Lower leg skin (tissue), 3 donors: ENCODE measurements around the gene ARHGAP8.

Experiments used
- POLR2A ChIP-seq, 2 donors: fragments of 450-650 bp; IDR thresholded peaks; one replicate each; pipeline ENCODE4 v1.6.1; 2016 to 2017; ENCODE audit warnings: antibody characterized with exemption in 2 of 2, mild to moderate bottlenecking in 1 of 2, moderate library complexity in 1 of 2
- TF ChIP-seq, protein P1 (sequence below), 3 donors: fragments of 450-650 bp; IDR thresholded peaks; one replicate each; pipeline ENCODE4 v1.5.1; 2016; ENCODE audit warnings: antibody characterized with exemption in 3 of 3, mild to moderate bottlenecking in 3 of 3, moderate library complexity in 2 of 3

DNA sequence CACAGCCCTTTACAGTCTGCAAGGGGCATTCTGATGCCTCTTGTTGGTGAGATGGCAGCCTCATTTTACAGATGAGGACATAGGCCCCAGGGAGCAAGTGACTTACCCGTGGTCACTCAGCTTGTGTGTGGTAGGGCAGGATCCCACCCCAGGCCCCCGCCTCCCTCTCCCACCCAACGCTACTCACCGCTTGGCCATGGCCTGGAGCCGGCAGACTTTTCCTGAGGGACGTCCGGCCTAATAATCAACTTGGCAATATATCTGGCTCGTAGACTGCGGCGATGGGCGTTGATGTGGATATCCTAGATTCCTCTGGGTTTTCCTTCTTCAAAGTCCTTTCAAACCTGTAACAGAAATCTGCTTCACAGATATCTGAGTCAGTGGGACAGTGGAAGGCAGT is 57.1 kb downstream of the ARHGAP8 start:
- TF ChIP-seq, protein P1, sequence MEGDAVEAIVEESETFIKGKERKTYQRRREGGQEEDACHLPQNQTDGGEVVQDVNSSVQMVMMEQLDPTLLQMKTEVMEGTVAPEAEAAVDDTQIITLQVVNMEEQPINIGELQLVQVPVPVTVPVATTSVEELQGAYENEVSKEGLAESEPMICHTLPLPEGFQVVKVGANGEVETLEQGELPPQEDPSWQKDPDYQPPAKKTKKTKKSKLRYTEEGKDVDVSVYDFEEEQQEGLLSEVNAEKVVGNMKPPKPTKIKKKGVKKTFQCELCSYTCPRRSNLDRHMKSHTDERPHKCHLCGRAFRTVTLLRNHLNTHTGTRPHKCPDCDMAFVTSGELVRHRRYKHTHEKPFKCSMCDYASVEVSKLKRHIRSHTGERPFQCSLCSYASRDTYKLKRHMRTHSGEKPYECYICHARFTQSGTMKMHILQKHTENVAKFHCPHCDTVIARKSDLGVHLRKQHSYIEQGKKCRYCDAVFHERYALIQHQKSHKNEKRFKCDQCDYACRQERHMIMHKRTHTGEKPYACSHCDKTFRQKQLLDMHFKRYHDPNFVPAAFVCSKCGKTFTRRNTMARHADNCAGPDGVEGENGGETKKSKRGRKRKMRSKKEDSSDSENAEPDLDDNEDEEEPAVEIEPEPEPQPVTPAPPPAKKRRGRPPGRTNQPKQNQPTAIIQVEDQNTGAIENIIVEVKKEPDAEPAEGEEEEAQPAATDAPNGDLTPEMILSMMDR (IDR thresholded peaks at IDR 0.05), result no peak
- no peak for TF ChIP-seq POLR2A (IDR thresholded peaks at IDR 0.05)
